Endothelial cell of umbilical vein (primary cell): Measurements from ENCODE around the gene DOP1A. TPM values are rescaled to one million over a fixed set of nuclear protein-coding genes. Genes with fewer than 3 reads are reported as not detected.

ENCODE experiments used
- Bru-seq: library from RNA; stranded (reverse); fragments of 400-500 nt; gene quantifications from one replicate; lab custom pipeline; 2021; lab: Mats Ljungman, UMichigan
- BruChase-seq, 2 experiments: library from RNA; stranded (reverse); fragments of 400-500 nt; gene quantifications; one replicate each; lab custom pipeline; 2021; lab: Mats Ljungman, UMichigan
- BruUV-seq: library from RNA; stranded (reverse); fragments of 400-500 nt; replicated peaks from 2 replicates; lab custom pipeline; 2021; lab: Mats Ljungman, UMichigan
- CTCF ChIA-PET: fragments of 300-600, 350-600 bp; sonication (Branson Sonifier 250); formaldehyde crosslinking; loops from one replicate; lab custom pipeline; 2021; ENCODE audit warnings: antibody characterized with exemption, inconsistent platforms; lab: Charles Lee
- POLR2A ChIA-PET: fragments of 300-600, 350-600 bp; sonication (Branson Sonifier 250); formaldehyde crosslinking; loops from one replicate; lab custom pipeline; 2021; ENCODE audit warnings: antibody characterized with exemption, inconsistent platforms; lab: Charles Lee
- DNase-seq: peaks from one replicate; pipeline ENCODE4 v3.0.0-alpha.2; 2011; ENCODE audit warnings: low read depth, low spot score
- FAIRE-seq: peaks from 2 replicates; lab custom pipeline; 2011; peaks lifted over from hg19 to GRCh38; lab: Jason Lieb, UNC
- H2AFZ ChIP-seq: 2 replicates; pipeline ENCODE4 v1.6.0; 2012; ENCODE audit warnings: low read depth, low read length, control low read depth, inconsistent platforms
- H3K27ac ChIP-seq: 2 replicates; pipeline ENCODE4 v1.5.1; 2011; ENCODE audit warnings: low read depth, mild to moderate bottlenecking, control low read depth, low read length, moderate library complexity; ENCODE audit not compliant: insufficient read depth
- H3K27me3 ChIP-seq, 2 experiments: 2 replicates each; pipeline versions ENCODE4 v1.6.0 to v1.6.1; 2011; ENCODE audit warnings: low read length in 2 of 2, mixed read lengths in 1 of 2; ENCODE audit not compliant: control insufficient read depth in 2 of 2, insufficient read depth in 2 of 2
- H3K36me3 ChIP-seq, 2 experiments: 2 replicates in 1 of 2; 3 replicates in 1 of 2; pipeline ENCODE4 v1.5.1; 2011; ENCODE audit warnings: low read length in 2 of 2, mild to moderate bottlenecking in 1 of 2, moderate library complexity in 1 of 2; ENCODE audit not compliant: control insufficient read depth in 2 of 2, insufficient read depth in 2 of 2; ENCODE audit errors: extremely low read depth in 1 of 2
- H3K4me1 ChIP-seq: 3 replicates; pipeline ENCODE4 v1.5.1; 2011; ENCODE audit warnings: mild to moderate bottlenecking, low read length; ENCODE audit not compliant: control insufficient read depth, insufficient read depth; ENCODE audit errors: extremely low read depth
- H3K4me2 ChIP-seq: 2 replicates; pipeline ENCODE4 v1.6.1; 2011; ENCODE audit warnings: low read length, control low read depth, mixed read lengths; ENCODE audit not compliant: insufficient read depth
- H3K4me3 ChIP-seq, 3 experiments: fragments of 200-600 bp in 1 of 3; sonication (generic), shearing (Covaris generic) in 1 of 3; replicated peaks in 1 of 3; 2 replicates each; pipeline ENCODE4 v1.5.1; 2011 to 2016; ENCODE audit warnings: control low read depth in 3 of 3, low read length in 3 of 3, mild to moderate bottlenecking in 2 of 3, inconsistent platforms in 1 of 3, low read depth in 1 of 3, moderate library complexity in 1 of 3; ENCODE audit not compliant: insufficient read depth in 1 of 3
- H3K79me2 ChIP-seq: 2 replicates; pipeline ENCODE4 v1.6.0; 2012; ENCODE audit warnings: low read length, inconsistent platforms; ENCODE audit not compliant: control insufficient read depth, insufficient read depth
- H3K9ac ChIP-seq: replicated peaks from 2 replicates; pipeline ENCODE3; 2011; ENCODE audit warnings: low read length, control low read depth; ENCODE audit not compliant: insufficient read depth; ENCODE audit errors: extremely low read depth
- H3K9me1 ChIP-seq: replicated peaks from 3 replicates; pipeline ENCODE4 v1.6.0; 2011; ENCODE audit warnings: mild to moderate bottlenecking, low read length; ENCODE audit not compliant: control insufficient read depth, insufficient read depth; ENCODE audit errors: extremely low read depth
- H3K9me3 ChIP-seq: replicated peaks from 2 replicates; pipeline ENCODE4 v1.5.1; 2012; ENCODE audit warnings: low read length, inconsistent platforms; ENCODE audit not compliant: control insufficient read depth, insufficient read depth
- H4K20me1 ChIP-seq: replicated peaks from 2 replicates; pipeline ENCODE3; 2011; ENCODE audit warnings: mild to moderate bottlenecking, low read length; ENCODE audit not compliant: control insufficient read depth, insufficient read depth; ENCODE audit errors: extremely low read depth
- CTCF ChIP-seq, 2 donors: IDR thresholded peaks; 1 replicate in 1 of 2; 2 replicates in 1 of 2; pipeline ENCODE4 v1.5.1; 2011; ENCODE audit warnings: low read length in 2 of 2, mild to moderate bottlenecking in 2 of 2, moderate library complexity in 2 of 2, control low read depth in 1 of 2, inconsistent platforms in 1 of 2, low read depth in 1 of 2; ENCODE audit not compliant: insufficient read depth in 1 of 2; ENCODE audit errors: extremely low read depth in 1 of 2
- EZH2 ChIP-seq: IDR thresholded peaks from 2 replicates; pipeline ENCODE4 v1.6.1; 2012; ENCODE audit warnings: borderline replicate concordance, low read depth, mild to moderate bottlenecking, moderate library complexity, low read length, inconsistent platforms; ENCODE audit not compliant: severe bottlenecking
- GATA2 ChIP-seq: IDR thresholded peaks from 2 replicates; pipeline ENCODE4 v1.7.0; 2011; ENCODE audit warnings: low read depth, mild to moderate bottlenecking, moderate library complexity, mixed read lengths, low read length; ENCODE audit not compliant: insufficient read length, insufficient read depth
- JUN ChIP-seq: IDR thresholded peaks from 2 replicates; pipeline ENCODE4 v1.6.1; 2011; ENCODE audit warnings: borderline replicate concordance, low read depth; ENCODE audit not compliant: insufficient read length, insufficient read depth
- MYC ChIP-seq: IDR thresholded peaks from one replicate; pipeline ENCODE4 v1.6.1; 2011; ENCODE audit warnings: mild to moderate bottlenecking, low read depth, low read length
- POLR2A ChIP-seq: IDR thresholded peaks from 2 replicates; pipeline ENCODE4 v1.6.1; 2012; ENCODE audit warnings: low read depth, mild to moderate bottlenecking, control low read depth, low read length
- POLR2AphosphoS5 ChIP-seq: IDR thresholded peaks from 2 replicates; pipeline ENCODE4 v1.6.1; 2012; ENCODE audit warnings: low read depth, mild to moderate bottlenecking, control low read depth, low read length, moderate library complexity; ENCODE audit not compliant: insufficient read depth
- dilution Hi-C: fragments of 300-500 bp; cut with MboI; formaldehyde crosslinking; loops from one replicate; pipeline ENCODE4 v1.15.0; 2019; ENCODE audit warnings: low sequenced_read_pairs; ENCODE audit not compliant: extremely low pct_ligation_motif_present
- intact Hi-C: fragments of 100-400 bp; cut with micrococcal nuclease; formaldehyde crosslinking; loops from one replicate; pipeline ENCODE4 v1.10.0; 2022
- long read RNA-seq: library from polyadenylated mRNA; stranded (forward); transcript quantifications from one replicate; pipeline ENCODE4 v2.0.0, GENCODE V29; 2021
- polyA minus RNA-seq, 3 experiments: library from RNA; depleted of rRNA, polyadenylated mRNA; stranded (reverse); fragments of >200 nt; gene quantifications; 1 replicate in 1 of 3; 2 replicates in 2 of 3; pipeline ENCODE4 v1.2.3, GENCODE V29; 2011
- polyA plus RNA-seq, 4 experiments: library from polyadenylated mRNA; depleted of rRNA in 3 of 4; stranded (reverse) in 3 of 4; unstranded in 1 of 4; fragments of >200 nt; gene quantifications; 2 replicates each; pipeline versions ENCODE4 v1.2.1 to v1.2.3, GENCODE V29; 2011 to 2012; ENCODE audit warnings: missing spikeins in 1 of 4
- total RNA-seq: library from RNA; stranded (reverse); gene quantifications from 2 replicates; pipeline ENCODE4 v1.2.3, GENCODE V29; 2021
- TF ChIP-seq, protein P1 (sequence below): IDR thresholded peaks from 2 replicates; pipeline ENCODE4 v1.6.1; 2011; ENCODE audit not compliant: insufficient read depth, insufficient read length

The DOP1A gene, protein sequence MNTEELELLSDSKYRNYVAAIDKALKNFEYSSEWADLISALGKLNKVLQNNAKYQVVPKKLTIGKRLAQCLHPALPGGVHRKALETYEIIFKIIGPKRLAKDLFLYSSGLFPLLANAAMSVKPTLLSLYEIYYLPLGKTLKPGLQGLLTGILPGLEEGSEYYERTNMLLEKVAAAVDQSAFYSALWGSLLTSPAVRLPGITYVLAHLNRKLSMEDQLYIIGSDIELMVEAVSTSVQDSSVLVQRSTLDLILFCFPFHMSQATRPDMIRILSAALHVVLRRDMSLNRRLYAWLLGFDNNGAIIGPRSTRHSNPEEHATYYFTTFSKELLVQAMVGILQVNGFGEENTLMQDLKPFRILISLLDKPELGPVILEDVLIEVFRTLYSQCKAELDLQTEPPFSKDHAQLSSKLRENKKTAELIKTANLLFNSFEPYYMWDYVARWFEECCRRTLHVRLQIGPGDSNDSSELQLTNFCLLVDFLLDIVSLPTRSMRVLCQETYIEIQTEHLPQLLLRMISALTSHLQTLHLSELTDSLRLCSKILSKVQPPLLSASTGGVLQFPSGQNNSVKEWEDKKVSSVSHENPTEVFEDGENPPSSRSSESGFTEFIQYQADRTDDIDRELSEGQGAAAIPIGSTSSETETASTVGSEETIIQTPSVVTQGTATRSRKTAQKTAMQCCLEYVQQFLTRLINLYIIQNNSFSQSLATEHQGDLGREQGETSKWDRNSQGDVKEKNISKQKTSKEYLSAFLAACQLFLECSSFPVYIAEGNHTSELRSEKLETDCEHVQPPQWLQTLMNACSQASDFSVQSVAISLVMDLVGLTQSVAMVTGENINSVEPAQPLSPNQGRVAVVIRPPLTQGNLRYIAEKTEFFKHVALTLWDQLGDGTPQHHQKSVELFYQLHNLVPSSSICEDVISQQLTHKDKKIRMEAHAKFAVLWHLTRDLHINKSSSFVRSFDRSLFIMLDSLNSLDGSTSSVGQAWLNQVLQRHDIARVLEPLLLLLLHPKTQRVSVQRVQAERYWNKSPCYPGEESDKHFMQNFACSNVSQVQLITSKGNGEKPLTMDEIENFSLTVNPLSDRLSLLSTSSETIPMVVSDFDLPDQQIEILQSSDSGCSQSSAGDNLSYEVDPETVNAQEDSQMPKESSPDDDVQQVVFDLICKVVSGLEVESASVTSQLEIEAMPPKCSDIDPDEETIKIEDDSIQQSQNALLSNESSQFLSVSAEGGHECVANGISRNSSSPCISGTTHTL (N-terminal part only)
- 12.3 and 14.2 TPM in 2 replicates for total RNA-seq
- 4.6 and 6.3 TPM in 2 replicates for polyA plus RNA-seq
- polyA plus RNA-seq (2011; cell fraction: cytosol; rRNA removed) = 3.6 and 4.2 TPM in 2 replicates
- 25.4 and 28.2 TPM in 2 replicates for polyA plus RNA-seq (2011; cell fraction: nucleus; rRNA removed)
- 7.6 TPM in 2 replicates for polyA plus RNA-seq (2012)
- polyA minus RNA-seq = 41.0 and 43.1 TPM in 2 replicates
- polyA minus RNA-seq (2011; cell fraction: cytosol; rRNA and poly(A)+ RNA removed) = 3.8 TPM
- 36.7 and 61.9 TPM in 2 replicates for polyA minus RNA-seq (2011; cell fraction: nucleus; rRNA and poly(A)+ RNA removed)
- Bru-seq, nascent RNA = percentile 73 among the genes with signal in this experiment
- percentile 66 among the genes with signal in this experiment for BruChase-seq, experiment 1, labeled RNA remaining after a 6-hour chase
- percentile 76 among the genes with signal in this experiment for BruChase-seq, experiment 2, labeled RNA remaining after a 2-hour chase
- long read RNA-seq, partial matches to known transcripts = 1 of 7 reads
- long read RNA-seq, other reads (novel, unspliced or antisense) = 6 of 7 reads

DNA sequence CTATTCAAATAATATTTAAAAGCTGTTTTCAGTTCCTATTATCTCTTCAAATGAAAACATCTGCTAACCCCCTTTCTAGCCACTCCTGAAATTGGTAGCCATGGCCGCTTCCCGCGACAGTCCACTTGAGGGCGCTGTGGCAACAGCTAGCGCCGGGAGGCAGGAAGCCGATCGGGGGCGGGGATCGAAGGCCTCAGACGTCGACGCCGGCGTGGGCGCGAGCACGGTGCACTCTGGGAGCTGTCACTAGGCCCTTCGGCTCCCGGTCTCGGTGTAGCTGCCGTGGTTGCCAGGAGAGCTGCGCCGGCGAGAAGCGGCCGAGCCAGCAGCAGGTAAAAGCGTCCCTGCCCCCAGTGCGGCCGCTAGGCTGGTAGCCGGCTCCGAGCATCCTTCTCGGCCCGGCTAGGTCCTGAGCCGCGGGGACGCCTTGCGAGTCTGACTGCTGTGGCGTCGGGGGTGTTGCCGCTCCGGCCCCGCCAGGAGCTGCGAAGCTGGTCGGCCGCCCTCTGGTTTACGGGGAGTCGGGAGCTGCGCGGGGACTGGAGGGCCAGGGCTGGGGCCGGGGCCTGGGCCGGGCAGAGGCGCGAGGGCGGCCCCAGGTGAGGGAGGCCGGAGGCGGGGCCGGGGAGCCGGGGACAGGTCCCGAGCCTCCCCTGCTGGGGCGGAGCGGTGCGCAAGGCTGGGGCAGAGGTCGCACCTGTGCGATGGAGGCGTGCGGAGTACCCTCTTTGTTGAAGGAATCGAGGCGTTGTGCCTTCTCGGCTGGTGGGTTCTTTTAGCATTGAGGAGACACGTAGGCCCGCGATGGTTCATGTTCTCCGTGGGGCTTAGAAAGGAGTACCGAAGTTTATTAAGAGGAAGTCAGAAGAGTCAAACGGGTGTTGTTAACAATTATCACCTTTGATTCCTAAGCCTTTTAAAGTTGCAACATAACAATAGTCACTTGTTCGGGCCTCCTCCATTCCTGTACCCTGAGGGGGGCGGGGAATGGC lies at the start of gene DOP1A:
DOP1A (plus strand) TSS at position 224 of the 992 bp plus-strand sequence. CDS start 29,307 bp downstream, outside the sequence.
- no peaks in the 10 kb centered on the region for H4K20me1 ChIP-seq
- H3K4me2 ChIP-seq = peak within 1 kb of the TSS; percentile 92
- DNase-seq (peak; percentile 93), FAIRE-seq (peak; percentile 67)
- dilution Hi-C loops = no loop called here
- no peaks in the 10 kb centered on the region for H3K27me3 ChIP-seq
- H3K9me3 ChIP-seq = no peaks in the 10 kb centered on the region
- BruUV-seq = no TSS peak
- CTCF ChIA-PET = interaction anchor here (0.6 to 9.7 kb wide), 57 partner anchors 9 to 844 kb away, joined by 3 to 431 read pairs (median 4); partner anchors contain the start of genes IBTK, PGM3, PRSS35 and RWDD2A
- H3K27ac ChIP-seq = peak within 1 kb of the TSS; percentile 12
- peak within 1 kb of the TSS; percentile 75 for H3K9ac ChIP-seq
- POLR2A ChIA-PET = interaction anchor here (0.6 kb wide), 1 partner anchor 445 kb away, joined by 12 read pairs; the partner anchor contains the start of gene PRSS35
- no peaks in the 10 kb centered on the region for H3K9me1 ChIP-seq
- intact Hi-C loops = loop anchor here (1.0 to 5.0 kb wide), 6 partner anchors 126 to 470 kb away; partner anchors contain the start of genes ME1, PGM3, PRSS35 and RWDD2A
- H3K79me2 ChIP-seq = peaks cover 3% of the 10 kb centered on the region
- H3K36me3 ChIP-seq = no peaks in the 10 kb centered on the region
- TF ChIP-seq JUN (no peak), GATA2 (no peak), POLR2AphosphoS5 (peak; percentile 54), CTCF (IDR thresholded peaks at IDR 0.05; ENCODE audit: extremely low read depth in 1 of 2, insufficient read depth in 1 of 2, low read depth in 1 of 2, low read length in 2 of 2) (peak; percentile 95 to 98), EZH2 (no peak), POLR2A (peak; percentile 34), MYC (no peak)
- TF ChIP-seq, protein P1, sequence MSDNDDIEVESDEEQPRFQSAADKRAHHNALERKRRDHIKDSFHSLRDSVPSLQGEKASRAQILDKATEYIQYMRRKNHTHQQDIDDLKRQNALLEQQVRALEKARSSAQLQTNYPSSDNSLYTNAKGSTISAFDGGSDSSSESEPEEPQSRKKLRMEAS = peak; percentile 78
- peak within 1 kb of the TSS; percentile 74 to 91 (median 75) for H3K4me3 ChIP-seq
- H3K4me1 ChIP-seq = peaks cover 28% of the 10 kb centered on the region
- peak within 1 kb of the TSS; percentile 97 for H2AFZ ChIP-seq
